ENCODE results near the gene ZFP69B. TPM values are rescaled to one million over a fixed set of nuclear protein-coding genes. Genes with fewer than 3 reads are reported as not detected.

ZFP69B gene
- total RNA-seq, 6 donors from 2014 or later, result 0.76 to 1.7 (median 1.4) TPM; not detected in 2

DNA sequence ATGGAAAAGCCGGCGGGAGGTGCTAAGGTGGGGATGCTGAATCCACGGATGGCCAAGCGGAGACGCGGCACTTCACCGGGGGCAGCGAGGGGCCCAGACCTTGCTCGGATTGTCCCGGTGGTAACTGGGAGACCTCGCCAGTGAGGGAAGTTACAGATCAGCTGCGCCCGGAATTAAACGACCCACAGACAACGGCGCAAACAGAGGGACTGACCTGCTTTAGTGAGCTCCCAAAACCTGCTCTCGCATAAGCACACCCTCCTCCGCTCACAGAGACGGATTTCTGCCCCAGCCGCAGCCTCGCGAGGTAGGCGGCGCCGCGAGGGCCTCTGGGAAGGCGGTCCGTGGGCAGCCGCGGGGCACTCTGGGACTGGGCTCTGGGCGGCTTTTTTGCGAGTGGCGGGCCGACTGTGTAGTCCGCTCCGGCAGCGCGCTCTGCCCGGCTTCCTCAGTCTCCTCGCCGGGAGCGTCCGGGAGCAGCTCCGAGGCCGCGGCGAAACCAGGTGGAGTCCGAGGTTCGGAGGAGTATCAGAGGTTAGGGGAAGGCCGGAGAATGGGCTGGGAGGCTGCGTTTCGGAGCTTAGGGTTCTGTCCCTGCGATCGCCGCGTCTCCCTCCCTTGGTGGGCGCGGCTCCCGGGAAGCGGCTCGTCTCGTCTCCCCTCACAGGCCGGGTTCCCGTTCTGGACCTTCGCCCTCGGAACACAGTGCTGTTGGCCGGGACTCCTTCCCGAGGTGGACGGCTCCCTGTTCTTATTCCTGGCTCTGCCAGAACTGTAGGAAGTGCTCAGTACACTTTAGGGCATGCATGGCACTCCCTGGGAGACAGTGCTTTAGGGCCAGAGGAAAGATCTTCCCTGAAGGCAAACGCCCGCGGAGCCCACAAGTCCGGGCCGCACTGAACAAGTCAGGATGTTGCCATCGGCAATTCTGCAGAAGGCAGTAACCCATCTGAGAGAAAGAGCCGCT lies 58.4 kb downstream of the ZFP69B start, which contains the start of gene EXO5:
EXO5 (plus strand) TSS at position 393 of the 967 bp plus-strand sequence. CDS start 5,778 bp downstream, outside the sequence.
- 3 to 4% methylated on average over 16 to 27 of the region's 76 CpGs for WGBS, 2 donors
- peak within 1 kb of the TSS; percentile 70 to 81 (median 78) for H3K27ac ChIP-seq
- peaks cover 0 to 19% (median 9%) of the 10 kb centered on the region in 4 donors for H3K9me3 ChIP-seq
- ATAC-seq (ENCODE audit: low FRiP score in 2 of 2) (peak; percentile 98 to 100), DNase-seq (peak; percentile 86 to 96)
- no peaks in the 10 kb centered on the region for H3K27me3 ChIP-seq
- H3K36me3 ChIP-seq, result no peaks in the 10 kb centered on the region
- H3K4me3 ChIP-seq, result peak within 1 kb of the TSS; percentile 67 to 83 (median 73)
- H3K4me1 ChIP-seq, result peaks cover 7 to 13% (median 10%) of the 10 kb centered on the region in 4 donors
- TF ChIP-seq POLR2AphosphoS5 (IDR thresholded peaks at IDR 0.05) (peak in 1 of 2 donors; percentile 73), EP300 (IDR thresholded peaks at IDR 0.05) (no peak), POLR2A (IDR thresholded peaks at IDR 0.05) (peak in 3 of 4 donors; percentile 35 to 67 (median 43))
- TF ChIP-seq, protein P1, sequence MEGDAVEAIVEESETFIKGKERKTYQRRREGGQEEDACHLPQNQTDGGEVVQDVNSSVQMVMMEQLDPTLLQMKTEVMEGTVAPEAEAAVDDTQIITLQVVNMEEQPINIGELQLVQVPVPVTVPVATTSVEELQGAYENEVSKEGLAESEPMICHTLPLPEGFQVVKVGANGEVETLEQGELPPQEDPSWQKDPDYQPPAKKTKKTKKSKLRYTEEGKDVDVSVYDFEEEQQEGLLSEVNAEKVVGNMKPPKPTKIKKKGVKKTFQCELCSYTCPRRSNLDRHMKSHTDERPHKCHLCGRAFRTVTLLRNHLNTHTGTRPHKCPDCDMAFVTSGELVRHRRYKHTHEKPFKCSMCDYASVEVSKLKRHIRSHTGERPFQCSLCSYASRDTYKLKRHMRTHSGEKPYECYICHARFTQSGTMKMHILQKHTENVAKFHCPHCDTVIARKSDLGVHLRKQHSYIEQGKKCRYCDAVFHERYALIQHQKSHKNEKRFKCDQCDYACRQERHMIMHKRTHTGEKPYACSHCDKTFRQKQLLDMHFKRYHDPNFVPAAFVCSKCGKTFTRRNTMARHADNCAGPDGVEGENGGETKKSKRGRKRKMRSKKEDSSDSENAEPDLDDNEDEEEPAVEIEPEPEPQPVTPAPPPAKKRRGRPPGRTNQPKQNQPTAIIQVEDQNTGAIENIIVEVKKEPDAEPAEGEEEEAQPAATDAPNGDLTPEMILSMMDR (IDR thresholded peaks at IDR 0.05), result peak in 1 of 6 experiments; percentile 15

Other genes starting within 250 kb of the ZFP69B start
- not detected for gene TMCO2, start 202.5 kb upstream of the ZFP69B start, total RNA-seq
- 10 to 100 TPM; 10.3 to 42.8 (median 34.1) TPM for gene ZMPSTE24, start 192.2 kb upstream of the ZFP69B start, total RNA-seq
- gene COL9A2, start 133.2 kb upstream of the ZFP69B start, total RNA-seq, result 10 to 100 TPM in 1 of 6 donors, 1 to 10 TPM in 5; 4.2 to 30.4 (median 5.2) TPM
- gene SMAP2, start 76.7 kb upstream of the ZFP69B start, total RNA-seq, result 10 to 100 TPM; 68.7 to 95.3 (median 72.2) TPM
- 1 to 10 TPM; 1.3 to 5.2 (median 3.1) TPM for gene ZFP69, start 26.8 kb downstream of the ZFP69B start, total RNA-seq
- 10 to 100 TPM in 2 of 6 donors, 1 to 10 TPM in 4; 5.5 to 30.4 (median 9.9) TPM for gene EXO5, start 58.3 kb downstream of the ZFP69B start, total RNA-seq
- gene ZNF684, start 81.2 kb downstream of the ZFP69B start, total RNA-seq, result 1 to 10 TPM; 1.2 to 5.3 (median 3.5) TPM
- gene RIMS3, start 215.2 kb downstream of the ZFP69B start, total RNA-seq, result 1 to 10 TPM; 2.7 to 9.9 (median 3.5) TPM
- gene NFYC, start 241.2 kb downstream of the ZFP69B start, total RNA-seq, result 10 to 100 TPM; 40.0 to 73.3 (median 50.9) TPM

Data from upper lobe of left lung (tissue), 6 donors.